Spleen (tissue), 11 donors: ENCODE data around the gene COL28A1. TPM values are rescaled to one million over a fixed set of nuclear protein-coding genes. Genes with fewer than 3 reads are reported as not detected.
A peak's percentile ranks its signal among the peaks of the same experiment; 100 is the strongest.

Experiments
- DNase-seq: peaks from one replicate; pipeline ENCODE4 v3.0.0-alpha.2; 2020
- H3K27ac ChIP-seq, 8 donors: fragments of 200-600 bp; sonication (generic) in 7 of 8; 1 replicate in 4 of 8; 2 replicates in 4 of 8; pipeline versions ENCODE4 v1.5.0 to v1.8.0; 2016 to 2021; ENCODE audit warnings: inconsistent platforms in 4 of 8, mild to moderate bottlenecking in 4 of 8, moderate library complexity in 1 of 8
- H3K27me3 ChIP-seq, 7 donors: fragments of 200-600 bp; sonication (generic) in 6 of 7; replicated peaks in 1 of 7; 1 replicate in 4 of 7; 2 replicates in 3 of 7; pipeline versions ENCODE4 v1.5.0 to v1.8.0; 2016 to 2021; ENCODE audit warnings: inconsistent platforms in 3 of 7, mild to moderate bottlenecking in 1 of 7
- H3K36me3 ChIP-seq, 6 donors: fragments of 200-600 bp; sonication (generic) in 5 of 6; 1 replicate in 4 of 6; 2 replicates in 2 of 6; pipeline versions ENCODE4 v1.5.0 to v1.8.0; 2016 to 2021; ENCODE audit warnings: inconsistent platforms in 2 of 6
- H3K4me1 ChIP-seq, 6 donors: fragments of 200-600 bp; sonication (generic) in 5 of 6; 1 replicate in 3 of 6; 2 replicates in 3 of 6; pipeline versions ENCODE4 v1.5.0 to v1.8.0; 2016 to 2021; ENCODE audit warnings: inconsistent platforms in 3 of 6
- H3K4me3 ChIP-seq, 8 donors: fragments of 200-600 bp; sonication (generic) in 7 of 8; 1 replicate in 4 of 8; 2 replicates in 4 of 8; pipeline versions ENCODE4 v1.5.0 to v1.8.0; 2016 to 2021; ENCODE audit warnings: inconsistent platforms in 4 of 8, mild to moderate bottlenecking in 4 of 8, moderate library complexity in 2 of 8
- H3K9me3 ChIP-seq, 8 donors: fragments of 200-600 bp; sonication (generic) in 7 of 8; 1 replicate in 4 of 8; 2 replicates in 4 of 8; pipeline versions ENCODE4 v1.5.0 to v1.8.0; 2016 to 2021; ENCODE audit warnings: inconsistent platforms in 4 of 8
- CTCF ChIP-seq, 11 experiments: fragments of 200-600 bp in 7 of 11; fragments of 450-650 bp in 4 of 11; sonication (generic) in 4 of 11; IDR thresholded peaks in 8 of 11; conservative IDR thresholded peaks in 3 of 11; 1 replicate in 7 of 11; 2 replicates in 4 of 11; pipeline versions ENCODE4 v1.4.0 to v1.8.0; 2016 to 2021; ENCODE audit warnings: antibody characterized with exemption in 11 of 11, inconsistent platforms in 4 of 11, mild to moderate bottlenecking in 1 of 11
- POLR2A ChIP-seq, 3 donors: fragments of 450-650 bp; IDR thresholded peaks; one replicate each; pipeline ENCODE4 v1.5.1; 2017; ENCODE audit warnings: antibody characterized with exemption in 3 of 3, mild to moderate bottlenecking in 1 of 3
- POLR2AphosphoS5 ChIP-seq, 3 donors: sonication (generic); formaldehyde crosslinking; IDR thresholded peaks; one replicate each; pipeline ENCODE4 v1.5.1; 2017; ENCODE audit warnings: antibody characterized with exemption in 3 of 3
- WGBS, 5 donors: extraction: QIAGEN DNeasy Blood & Tissue Kit in 3 of 5; methylation state at CpG; one replicate each; pipeline versions ENCODE4 v1.1.5 to v1.1.7; 2013 to 2018; 5-methylcytosine and 5-hydroxymethylcytosine counted together
- intact Hi-C: fragments of 100-400 bp; cut with DNase I; formaldehyde crosslinking; loops from one replicate; pipeline ENCODE4 v1.15.0; 2023; ENCODE audit warnings: low total_unique reads
- polyA plus RNA-seq, 3 donors: library from polyadenylated mRNA; stranded (reverse); fragments of 200-250 nt; gene quantifications; one replicate each; pipeline ENCODE4 v1.2.1, GENCODE V29; 2013
- total RNA-seq, 7 donors: library from RNA; depleted of rRNA in 3 of 7; stranded (reverse); fragments of >200 nt in 3 of 7; fragmentation: NEBNext Ultra II Directional in 4 of 7; extraction: Animal tissue kit (Norgen Biotek cat#: 25700) in 4 of 7; gene quantifications; one replicate each; pipeline versions ENCODE4 v1.1.0 to v1.2.1, GENCODE V29; 2016 to 2021
- donor health status: healthy with polysubstance abuse.
- donor health status: DM: no; HTN: no; CAD: no; lungs with moderate emphysema.
- donor health status: DM: no; HTN: no; CAD: no.
- donor health status: Bipolar disorder and iron deficiency.
- donor health status: healthy.
- donor health status: DM: no; HTN: no; CAD: no.
- donor health status: DM: yes; HTN: yes; CAD: no.

Gene COL28A1
- total and polyA plus RNA-seq, 10 donors: 0.08 to 1.6 (median 0.51) TPM

DNA sequence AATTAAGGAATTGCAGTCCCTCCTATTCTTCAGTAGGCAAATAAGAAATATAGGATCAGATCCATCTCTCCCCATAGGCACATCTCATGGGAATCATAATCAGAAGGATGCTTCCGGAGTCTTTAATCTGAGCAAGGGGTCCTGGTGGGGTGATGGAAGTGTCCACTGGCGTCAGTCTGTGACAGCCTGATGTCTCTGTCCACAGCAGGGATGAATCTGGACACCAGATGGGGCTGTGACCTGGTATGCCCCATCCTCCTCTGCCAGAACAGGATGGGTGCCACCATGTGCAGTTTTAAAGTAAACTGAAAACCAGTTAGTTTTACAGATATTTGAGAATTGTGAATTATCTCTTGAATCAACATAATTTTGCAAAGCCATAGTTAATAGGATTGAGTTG lies 204.7 kb downstream of the COL28A1 start:
- Histone ChIP-seq H3K27ac (no peak overlapping the region), H3K27me3 (no peaks in the 10 kb centered on the region), H3K4me3 (no peak overlapping the region), H3K9me3 (no peaks in the 10 kb centered on the region), H3K4me1 (peaks cover 0 to 3% (median 0%) of the 10 kb centered on the region in 6 donors), H3K36me3 (no peaks in the 10 kb centered on the region)
- 64 to 89% (median 87%) methylated on average over 2 of the region's 2 CpGs for whole genome bisulfite sequencing, 5 donors
- DNase-seq: no peak
- TF ChIP-seq POLR2A (IDR thresholded peaks at IDR 0.05) (no peak), POLR2AphosphoS5 (IDR thresholded peaks at IDR 0.05) (no peak), CTCF (IDR thresholded peaks at IDR 0.05 in 8 of 11, conservative IDR thresholded peaks at IDR 0.05 in 3 of 11) (no peak)
- intact Hi-C loops: no loop called here

- H3K4me1 ChIP-seq: peaks cover 0 to 3% (median 0%) of the 10 kb centered on the region in 6 donors
- 56 to 90% (median 67%) methylated on average over 1 of the region's 1 CpG for WGBS, 5 donors
- no peak for DNase-seq
- no peak overlapping the region for H3K4me3 ChIP-seq
- H3K9me3 ChIP-seq: no peaks in the 10 kb centered on the region
- intact Hi-C loops: no loop called here
- no peak overlapping the region for H3K27ac ChIP-seq
- no peaks in the 10 kb centered on the region for H3K36me3 ChIP-seq
- TF ChIP-seq POLR2A (IDR thresholded peaks at IDR 0.05) (no peak), POLR2AphosphoS5 (IDR thresholded peaks at IDR 0.05) (no peak), CTCF (IDR thresholded peaks at IDR 0.05 in 8 of 11, conservative IDR thresholded peaks at IDR 0.05 in 3 of 11) (no peak)
- H3K27me3 ChIP-seq: no peaks in the 10 kb centered on the region
These were observed 206.3 kb downstream of the COL28A1 start for GRCh38 chr7:7329326-7329725.

DNA sequence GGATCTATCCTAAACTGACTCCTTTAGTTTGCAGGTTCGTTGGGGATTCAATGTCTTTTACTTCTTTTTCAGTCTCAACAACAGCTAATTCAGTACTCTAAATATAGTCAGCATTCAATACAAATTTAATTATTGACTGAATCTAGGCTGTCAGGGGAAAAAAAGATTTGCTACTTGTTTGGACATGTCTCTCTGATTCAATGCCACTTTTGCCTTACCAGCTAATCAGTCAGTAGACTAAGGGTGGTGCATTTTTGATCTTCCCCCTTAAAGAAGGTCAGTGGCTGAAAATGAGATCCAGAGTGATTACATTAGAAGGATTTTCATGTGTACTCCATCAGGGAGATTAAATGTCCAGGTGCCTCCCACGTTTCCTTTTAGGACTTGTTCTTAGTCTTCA lies 208.2 kb downstream of the COL28A1 start:
- intact Hi-C loops: no loop called here
- 67 to 87% (median 73%) methylated on average over 2 of the region's 2 CpGs for WGBS, 5 donors
- Histone ChIP-seq H3K36me3 (no peaks in the 10 kb centered on the region), H3K9me3 (no peaks in the 10 kb centered on the region), H3K4me3 (no peak overlapping the region), H3K4me1 (peaks cover 0 to 17% (median 5%) of the 10 kb centered on the region in 6 donors), H3K27me3 (no peaks in the 10 kb centered on the region), H3K27ac (no peak overlapping the region)
- no peak for TF ChIP-seq POLR2A (IDR thresholded peaks at IDR 0.05)
- TF ChIP-seq CTCF (IDR thresholded peaks at IDR 0.05 in 8 of 11, conservative IDR thresholded peaks at IDR 0.05 in 3 of 11): no peak
- no peak for TF ChIP-seq POLR2AphosphoS5 (IDR thresholded peaks at IDR 0.05)
- DNase-seq: no peak

GRCh38 chr7:7324698-7325097 lies 211.0 kb downstream of the COL28A1 start:
- Histone ChIP-seq H3K4me1 (peaks cover 0 to 28% (median 15%) of the 10 kb centered on the region in 6 donors), H3K36me3 (no peaks in the 10 kb centered on the region), H3K27me3 (no peaks in the 10 kb centered on the region), H3K9me3 (no peaks in the 10 kb centered on the region), H3K4me3 (no peak overlapping the region), H3K27ac (peak overlapping the region in 3 of 8 donors; percentile 6 to 40 (median 21))
- intact Hi-C loops: no loop called here
- WGBS, 5 donors: 67 to 83% (median 75%) methylated on average over 3 of the region's 3 CpGs
- TF ChIP-seq POLR2AphosphoS5 (IDR thresholded peaks at IDR 0.05): no peak
- no peak for TF ChIP-seq CTCF (IDR thresholded peaks at IDR 0.05 in 8 of 11, conservative IDR thresholded peaks at IDR 0.05 in 3 of 11)
- TF ChIP-seq POLR2A (IDR thresholded peaks at IDR 0.05): no peak
- DNase-seq: no peak
